Stimulated activated CD4-positive, alpha-beta T cell treated with anti-CD3 and anti-CD28 coated beads, TNF-alpha, amount 100 ng/mL, for 48 hours (primary cell): ENCODE measurements around the gene TLX1.

Experiments used
- DNase-seq, 3 donors: peaks; one replicate each; pipeline ENCODE4 v3.0.0-alpha.2; 2020; ENCODE audit warnings: low read depth in 3 of 3

Gene TLX1

DNA sequence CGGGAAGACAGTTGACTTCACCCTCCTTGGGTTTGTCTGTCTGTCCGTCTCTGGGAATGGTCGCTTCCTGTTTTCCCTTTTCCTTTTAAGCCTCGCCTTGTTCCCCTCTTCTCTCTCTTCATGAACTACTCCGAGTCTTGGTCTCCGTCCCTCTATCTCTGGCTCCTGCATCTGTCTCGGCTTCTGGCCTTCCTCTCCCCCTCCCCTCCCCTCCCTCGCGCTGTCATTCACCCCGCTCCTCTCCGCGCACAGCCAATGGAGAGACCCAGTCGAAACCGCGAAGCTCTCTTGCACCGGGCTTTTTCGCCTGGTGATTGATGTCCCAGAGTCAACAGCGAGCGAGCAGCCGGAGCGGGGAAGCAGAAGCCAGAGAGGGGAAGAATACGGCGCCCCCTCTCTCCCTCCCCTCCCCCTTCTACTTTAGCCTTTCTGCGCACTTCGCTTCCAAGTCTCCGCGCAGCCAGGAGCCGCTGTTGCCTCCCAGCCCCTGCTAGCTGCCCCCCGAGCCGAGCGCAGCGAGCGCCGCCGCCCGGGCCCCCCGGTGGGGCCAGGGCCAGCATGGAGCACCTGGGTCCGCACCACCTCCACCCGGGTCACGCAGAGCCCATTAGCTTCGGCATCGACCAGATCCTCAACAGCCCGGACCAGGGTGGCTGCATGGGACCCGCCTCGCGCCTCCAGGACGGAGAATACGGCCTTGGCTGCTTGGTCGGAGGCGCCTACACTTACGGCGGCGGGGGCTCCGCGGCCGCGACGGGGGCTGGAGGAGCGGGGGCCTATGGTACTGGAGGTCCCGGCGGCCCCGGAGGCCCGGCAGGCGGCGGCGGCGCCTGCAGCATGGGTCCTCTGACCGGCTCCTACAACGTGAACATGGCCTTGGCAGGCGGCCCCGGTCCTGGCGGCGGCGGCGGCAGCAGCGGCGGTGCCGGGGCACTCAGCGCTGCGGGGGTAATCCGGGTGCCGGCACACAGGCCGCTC is at the start of gene TLX1:
Gene TLX1 (plus strand): TSS at position 317 of the 978 bp plus-strand sequence. CDS start 242 bp downstream, at position 559.
- no peak for DNase-seq

DNA sequence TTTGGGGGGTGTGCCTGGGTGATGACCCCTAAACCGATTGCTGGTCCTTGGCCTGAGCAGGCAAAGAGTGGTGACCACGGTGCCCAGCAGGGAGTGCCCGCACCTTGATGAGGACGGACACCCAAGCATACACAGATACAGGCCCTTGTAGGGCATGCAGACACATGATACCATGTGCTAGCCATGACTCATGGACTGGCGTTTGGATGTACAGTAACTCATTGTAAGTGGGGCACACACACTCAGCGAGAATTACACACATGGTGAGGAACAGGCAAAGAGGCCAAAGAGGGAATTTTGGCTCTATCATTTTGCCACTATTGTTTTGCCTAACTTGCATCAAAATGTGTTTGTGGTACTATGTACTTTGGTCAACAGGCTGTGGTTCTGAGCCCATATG is 45.3 kb upstream of the TLX1 start:
- DNase-seq: no peak

DNA sequence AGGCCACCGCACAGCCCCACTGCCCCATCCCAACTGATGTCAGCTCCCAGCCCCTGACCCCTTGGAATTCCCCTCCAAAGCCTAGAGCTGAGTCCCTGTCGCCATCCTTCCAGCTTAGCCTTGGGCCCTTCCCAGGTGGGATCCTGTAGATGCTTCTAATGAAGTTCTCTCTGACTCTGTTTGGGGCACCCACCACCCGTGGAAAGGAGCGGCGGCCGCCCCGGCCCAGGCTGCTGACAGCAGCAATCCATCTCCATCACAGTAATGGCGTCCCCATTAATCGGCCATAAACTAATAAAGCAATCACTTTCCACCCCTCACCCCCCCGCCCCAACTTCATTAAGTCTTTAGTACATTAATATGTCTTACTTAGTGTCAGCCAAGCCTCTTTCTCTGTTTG is 43.7 kb upstream of the TLX1 start:
- no peak for DNase-seq

DNA sequence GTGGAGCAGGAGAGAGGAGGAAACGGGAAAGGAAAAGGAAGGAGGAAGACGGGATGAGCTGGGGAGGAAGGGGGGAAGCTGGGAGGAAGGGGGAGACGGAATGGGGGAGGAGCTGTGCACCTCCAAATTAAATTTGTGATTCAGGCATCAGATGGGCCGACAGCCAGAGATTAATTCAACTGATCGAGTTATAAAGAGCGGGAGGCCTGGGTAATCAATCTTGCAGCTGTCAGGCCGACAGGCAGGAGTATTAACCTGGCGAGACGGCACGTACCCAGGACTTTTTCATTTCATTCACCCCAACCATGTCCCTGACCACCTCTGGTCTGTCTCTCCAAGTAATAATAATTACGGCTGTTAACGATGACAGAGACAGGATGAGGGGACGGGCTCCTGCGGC is 43.1 kb upstream of the TLX1 start:
- no peak for DNase-seq

DNA sequence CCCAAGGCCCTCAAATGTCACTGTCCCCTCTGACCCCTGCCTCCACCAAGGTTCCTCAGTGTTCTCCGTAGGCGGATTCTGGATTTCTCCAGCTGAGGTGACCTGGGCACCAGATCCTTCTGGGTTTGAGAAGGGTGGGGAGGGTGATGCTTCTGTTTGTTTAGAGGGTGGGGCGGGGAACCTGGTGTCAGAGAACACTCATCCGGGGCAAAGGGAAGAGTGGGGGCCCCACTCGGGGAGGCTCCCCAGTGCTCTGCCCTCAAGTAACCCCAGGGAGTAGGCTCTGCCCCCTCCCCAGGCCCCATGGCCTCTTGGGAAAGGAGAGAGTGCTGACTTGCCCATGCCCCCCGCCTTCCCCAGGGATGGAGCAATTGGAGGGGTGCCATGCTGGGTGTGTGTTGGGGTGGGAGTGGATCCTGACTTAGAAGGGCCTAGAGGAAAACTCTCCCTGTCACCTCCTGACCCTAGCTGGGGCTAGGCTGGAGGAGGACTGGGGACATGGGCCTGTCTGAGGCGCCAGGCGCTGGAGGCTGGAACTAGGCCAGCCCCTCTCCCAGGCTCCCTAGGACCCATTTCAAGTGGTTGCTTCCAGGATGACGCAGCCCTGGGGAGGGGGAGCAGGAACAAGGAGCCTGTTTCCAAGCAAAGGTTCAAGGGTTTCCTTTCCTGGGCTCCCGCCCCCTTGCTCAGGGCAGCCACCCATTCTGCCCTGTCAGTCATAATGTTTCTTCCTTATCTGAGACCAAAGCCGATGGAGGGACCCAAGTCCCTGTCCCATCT is 41.4 kb upstream of the TLX1 start:
- no peak for DNase-seq

DNA sequence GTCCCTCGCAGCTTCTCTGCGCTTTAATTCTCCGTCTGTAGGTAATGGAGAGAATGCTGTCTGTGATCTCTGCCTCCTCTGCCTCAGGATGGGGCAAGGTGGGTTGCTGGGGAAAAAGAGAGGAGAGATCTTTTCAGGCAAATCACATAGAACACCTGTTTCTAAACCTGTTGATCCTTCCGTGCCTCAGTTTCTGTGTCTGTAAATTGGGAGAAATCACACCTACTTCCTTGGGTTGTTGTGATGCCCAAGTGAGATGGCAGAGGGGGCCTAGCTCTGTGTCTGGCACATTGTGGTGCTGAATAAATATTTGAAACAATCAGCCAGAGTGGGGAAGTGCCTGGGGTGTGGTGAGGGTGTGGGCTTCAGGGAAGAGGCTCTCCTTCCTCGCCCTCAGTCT is 40.5 kb upstream of the TLX1 start:
- no peak for DNase-seq

DNA sequence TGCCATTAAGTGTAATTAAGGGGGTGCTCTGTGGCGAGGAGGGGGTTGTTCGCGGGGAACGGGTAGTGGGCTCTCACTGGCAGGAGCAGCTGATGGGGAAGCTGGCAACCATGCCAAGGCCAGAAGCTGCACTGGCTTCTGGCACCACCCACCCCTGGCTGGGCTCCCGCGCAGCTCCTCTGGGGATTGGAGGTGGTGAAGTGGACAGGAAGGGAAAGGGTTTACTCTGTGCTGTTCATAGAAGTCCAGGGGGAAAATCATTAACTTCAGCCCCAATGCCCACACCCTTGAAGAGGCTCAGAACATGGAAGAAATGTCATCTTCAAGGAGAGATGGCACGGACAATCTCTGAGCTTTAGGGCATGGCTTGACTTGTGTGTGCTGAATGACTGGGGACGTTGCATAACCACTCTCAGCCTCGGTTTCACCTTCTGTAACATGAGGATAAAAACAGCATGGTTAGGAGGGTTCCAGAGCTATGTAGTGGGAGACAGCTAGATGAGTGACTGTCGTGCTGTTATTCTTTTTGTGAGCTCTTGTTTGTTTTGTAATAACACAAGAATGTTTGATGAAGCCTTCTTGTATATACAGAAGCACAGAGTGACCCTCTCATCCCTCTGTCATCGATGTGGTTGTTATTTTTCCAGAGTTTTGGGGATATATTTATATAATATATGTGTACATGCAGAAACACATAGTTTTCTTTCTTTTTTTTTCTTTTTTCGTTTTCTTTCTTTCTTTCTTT is 39.4 kb upstream of the TLX1 start:
- DNase-seq: no peak

DNA sequence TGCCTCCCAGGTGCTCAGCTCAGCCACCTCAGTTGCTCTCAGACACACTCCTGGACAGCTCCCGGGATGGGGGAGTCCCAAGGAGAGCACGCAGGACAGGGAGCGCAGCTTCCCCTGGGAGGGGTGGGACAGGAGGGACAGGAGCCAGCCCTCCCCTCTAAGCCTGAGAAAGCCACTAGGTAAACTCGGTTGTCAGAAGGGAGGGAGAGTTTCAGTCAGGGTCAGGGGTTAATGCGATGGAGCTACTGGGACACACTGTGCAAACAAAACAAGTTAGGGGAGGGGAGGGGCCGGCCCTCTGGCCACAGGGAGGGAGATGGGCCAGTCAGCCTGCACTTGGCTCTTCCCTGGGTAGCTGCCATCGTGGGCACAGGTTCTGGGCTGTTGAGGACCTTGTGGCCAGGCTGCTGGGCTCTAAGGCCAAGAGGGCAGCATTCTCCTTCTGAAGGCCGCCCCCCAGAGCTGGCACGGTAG is 38.2 kb upstream of the TLX1 start:
- no peak for DNase-seq

DNA sequence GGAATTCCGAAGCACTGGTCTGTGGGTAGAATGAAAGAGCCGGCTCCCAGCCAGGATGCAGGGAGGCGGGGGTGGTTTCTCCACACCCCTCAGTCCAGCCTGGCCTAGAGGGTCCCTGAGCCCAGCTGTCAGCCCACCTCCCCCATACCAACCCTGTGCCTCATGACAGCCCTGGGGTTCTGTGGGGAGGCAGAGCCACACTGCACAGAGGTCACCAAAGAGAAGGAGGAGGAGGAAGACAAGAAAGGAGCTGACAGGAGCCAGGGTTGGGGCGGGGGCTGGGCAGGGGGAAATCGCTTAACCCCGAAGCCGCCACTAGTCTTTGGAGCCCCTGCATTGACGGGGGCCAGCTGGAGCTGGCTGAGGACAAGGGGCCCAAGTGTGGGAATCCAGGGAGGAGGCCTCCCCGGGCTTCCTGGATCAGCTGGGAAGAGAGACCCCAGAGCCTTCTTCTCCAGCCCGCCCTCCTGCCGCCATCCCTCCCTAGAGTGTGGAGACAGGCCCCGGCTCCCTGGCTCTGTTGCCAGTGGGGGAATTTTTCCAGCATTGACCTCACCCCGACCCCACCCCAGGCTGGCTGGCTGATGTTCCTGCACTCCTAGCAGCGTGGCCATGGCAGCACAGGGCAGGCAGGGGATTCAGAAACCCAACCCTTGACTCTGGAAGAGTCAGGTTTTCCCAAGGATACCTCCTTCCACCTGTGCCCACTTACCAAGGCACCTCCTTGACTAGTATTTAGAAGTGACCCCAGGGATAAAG is 36.8 kb upstream of the TLX1 start:
- no peak for DNase-seq

DNA sequence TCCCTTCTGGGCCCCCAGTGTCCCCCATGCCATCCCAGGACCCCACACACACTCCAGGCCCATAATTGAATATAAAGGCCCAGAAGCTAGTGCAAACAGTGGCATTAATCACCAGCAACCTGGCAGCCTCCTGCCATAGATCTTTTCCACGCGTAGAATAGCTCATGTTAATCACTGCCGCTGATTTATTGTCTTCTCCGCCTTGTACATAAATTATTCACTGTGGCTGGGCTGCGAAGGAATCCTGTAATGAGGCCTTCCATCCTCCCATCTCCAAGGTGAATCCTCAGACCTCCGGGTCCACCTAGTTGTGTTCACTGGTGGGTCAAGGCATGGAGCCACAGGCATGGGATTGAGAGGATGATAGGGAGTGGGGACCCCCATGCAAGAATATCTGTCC is 36.1 kb upstream of the TLX1 start:
- DNase-seq: no peak

DNA sequence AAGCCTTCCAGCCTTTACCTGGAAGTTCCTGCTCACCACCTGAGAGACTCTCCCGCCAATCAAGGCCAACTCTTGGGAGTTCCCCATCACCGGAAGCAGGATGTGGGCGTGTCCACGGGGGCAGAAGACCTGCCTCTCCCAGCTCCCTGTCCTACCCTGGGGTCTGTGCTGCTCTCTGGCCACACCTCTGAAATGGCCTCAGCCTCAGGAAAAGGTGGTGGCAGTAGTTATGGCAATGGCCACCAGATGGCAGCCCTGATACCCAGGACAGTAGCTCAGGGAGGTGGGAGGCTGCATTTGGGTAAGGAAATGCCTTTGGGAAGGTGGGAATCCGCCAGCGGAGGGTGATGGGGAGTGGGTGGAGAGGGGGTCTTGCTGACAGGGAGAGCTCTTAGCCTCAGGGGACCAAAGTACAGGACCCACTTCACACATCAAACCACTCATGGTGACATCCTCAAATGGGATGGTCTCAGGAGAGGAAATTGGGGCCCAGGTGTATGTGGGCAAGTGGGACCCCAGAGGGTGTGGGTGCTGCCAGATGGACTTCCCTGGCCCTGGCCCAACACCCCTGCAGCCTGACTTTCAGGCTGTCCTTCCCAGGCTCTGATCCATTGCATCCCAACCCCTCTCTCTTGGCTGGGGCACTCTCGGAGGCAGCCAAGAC is 35.4 kb upstream of the TLX1 start:
- DNase-seq: peak; percentile 59 to 67 (median 66)

DNA sequence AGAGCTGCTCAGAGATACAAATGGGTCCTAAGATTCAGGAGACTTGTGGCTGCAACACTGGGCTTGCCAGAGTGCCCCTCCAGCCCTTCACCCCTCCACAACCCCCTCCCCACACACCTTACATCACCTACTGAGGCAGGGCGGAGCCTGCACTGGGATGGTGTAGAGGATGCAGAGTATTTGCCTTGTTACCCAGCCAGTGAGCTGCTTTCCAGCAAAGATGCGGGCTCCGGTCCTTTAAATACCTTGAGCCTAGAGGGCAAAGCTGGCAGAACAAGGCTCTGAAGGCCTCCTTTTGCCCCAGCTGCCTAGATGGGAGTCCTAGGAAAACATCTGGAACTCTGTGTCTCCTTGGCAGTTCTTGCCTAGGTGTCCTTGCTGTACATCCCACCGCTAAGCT is 34.7 kb upstream of the TLX1 start:
- no peak for DNase-seq

DNA sequence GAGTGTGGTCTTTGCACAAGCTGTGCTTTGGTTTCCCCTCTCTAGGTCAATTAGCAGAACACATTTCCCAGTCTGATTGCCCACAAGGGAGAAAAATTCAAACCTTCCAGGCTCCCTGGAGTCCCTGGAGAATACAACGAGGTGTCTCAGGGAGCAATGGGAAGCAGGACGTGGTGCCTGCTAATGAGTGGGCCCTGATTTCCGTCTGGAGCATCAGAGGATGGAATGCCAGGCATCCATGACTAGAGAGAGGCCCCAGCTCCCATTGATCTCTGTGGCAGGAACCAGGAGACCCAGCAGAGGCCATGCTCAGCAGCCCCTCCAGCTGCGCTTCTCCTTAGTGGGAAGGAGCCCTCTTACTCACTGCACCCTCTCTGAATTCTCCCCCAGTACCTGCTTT is 33.2 kb upstream of the TLX1 start:
- DNase-seq: no peak

DNA sequence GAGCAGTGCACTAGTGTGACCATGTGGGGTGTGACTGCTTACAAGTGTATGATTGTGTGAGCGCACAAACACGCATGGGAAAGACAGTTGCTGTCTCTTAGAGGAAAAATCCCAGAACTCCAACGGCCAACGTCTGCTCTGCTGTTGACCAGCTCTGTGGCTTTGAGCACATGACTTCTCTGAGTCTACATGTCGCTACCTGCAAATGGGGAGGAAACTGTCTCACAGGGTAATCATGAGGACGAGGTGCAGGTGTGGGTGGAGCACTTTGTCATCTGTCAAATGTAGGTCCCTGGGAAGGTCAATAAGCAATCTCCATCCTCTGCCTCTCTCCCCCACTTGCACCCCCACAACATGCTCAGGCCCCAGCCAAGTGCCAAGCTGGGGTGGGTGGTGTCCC is 31.2 kb upstream of the TLX1 start:
- no peak for DNase-seq

DNA sequence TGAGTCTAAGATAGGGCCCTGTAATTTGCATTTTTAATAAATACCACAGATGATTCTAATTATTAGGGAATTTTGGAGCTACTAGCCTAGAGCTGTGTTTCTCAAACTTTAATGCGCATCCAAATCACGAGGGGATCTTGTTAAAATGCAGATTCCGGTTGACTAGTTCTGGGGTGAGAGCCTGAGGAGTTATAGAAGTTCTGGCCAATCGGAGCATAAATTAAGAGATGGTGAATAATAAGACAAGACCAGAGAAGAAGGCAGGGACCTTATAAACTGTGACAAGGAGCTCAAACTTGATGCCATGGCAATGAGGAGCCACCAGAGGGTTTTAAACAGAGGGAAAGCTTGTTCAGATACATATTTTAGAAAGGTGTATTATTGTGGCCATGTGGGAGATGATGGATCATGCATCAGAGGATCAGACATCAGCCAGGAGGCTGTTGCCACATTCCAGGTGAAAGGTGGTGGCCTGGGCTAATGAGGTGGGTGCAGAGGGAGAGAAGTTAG is 29.7 kb upstream of the TLX1 start:
- no peak for DNase-seq

DNA sequence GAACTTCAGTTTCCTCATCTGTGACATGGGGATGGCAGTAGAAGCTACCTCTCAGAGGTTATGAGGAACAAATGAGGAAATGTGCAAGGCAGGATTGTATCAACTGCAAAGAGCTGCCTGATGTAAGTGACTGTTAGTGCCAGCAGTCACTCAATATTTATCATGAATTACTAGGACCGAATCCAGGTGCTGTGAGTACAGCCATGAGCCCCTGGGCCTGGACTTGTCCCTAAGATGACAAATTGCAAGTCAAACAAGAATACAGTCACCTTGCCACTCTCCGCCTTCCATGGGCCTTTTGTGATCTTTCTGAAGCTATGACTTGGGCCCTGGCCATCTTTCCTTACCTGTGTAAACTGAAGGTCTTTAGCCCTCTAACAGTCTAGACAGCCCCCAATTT is 27.7 kb upstream of the TLX1 start:
- no peak for DNase-seq

DNA sequence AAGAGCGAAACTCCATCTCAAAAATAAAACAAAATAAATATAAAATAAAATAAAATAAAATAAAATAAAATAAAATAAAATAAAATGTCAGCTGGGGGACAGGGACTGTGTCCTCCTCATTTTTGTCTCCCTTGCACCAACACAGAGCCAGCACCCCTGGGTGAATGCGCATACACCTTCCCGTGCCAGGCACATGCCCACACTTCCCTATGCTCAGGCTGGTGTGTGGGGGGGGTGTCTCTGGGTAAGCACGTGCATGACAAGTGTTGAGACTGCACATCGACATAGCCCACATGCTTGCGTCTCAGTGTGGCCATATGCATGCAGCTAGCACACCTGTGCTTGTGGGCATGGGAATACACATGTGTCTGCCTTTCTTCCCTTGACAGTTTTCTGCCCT is 24.7 kb upstream of the TLX1 start:
- no peak for DNase-seq

DNA sequence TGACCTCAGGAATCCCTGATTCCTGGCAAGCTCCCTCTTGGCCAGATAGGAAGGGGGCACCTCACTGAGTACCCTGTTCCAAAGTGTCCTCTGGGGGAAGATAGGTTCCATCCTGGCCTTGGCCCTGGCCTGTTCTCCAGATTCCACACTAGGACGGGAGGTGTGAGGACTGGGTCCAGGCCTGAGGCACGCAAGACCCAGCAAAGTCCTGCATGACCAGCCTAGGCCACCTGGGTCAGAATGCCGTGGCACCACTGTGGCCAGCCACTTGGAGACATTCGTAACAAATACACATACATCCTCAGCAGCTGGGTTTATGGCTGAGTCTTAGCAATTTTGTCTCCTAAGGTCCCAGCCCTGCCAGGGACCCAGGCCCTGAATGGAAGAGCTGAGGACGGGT is 23.3 kb upstream of the TLX1 start:
- no peak for DNase-seq

DNA sequence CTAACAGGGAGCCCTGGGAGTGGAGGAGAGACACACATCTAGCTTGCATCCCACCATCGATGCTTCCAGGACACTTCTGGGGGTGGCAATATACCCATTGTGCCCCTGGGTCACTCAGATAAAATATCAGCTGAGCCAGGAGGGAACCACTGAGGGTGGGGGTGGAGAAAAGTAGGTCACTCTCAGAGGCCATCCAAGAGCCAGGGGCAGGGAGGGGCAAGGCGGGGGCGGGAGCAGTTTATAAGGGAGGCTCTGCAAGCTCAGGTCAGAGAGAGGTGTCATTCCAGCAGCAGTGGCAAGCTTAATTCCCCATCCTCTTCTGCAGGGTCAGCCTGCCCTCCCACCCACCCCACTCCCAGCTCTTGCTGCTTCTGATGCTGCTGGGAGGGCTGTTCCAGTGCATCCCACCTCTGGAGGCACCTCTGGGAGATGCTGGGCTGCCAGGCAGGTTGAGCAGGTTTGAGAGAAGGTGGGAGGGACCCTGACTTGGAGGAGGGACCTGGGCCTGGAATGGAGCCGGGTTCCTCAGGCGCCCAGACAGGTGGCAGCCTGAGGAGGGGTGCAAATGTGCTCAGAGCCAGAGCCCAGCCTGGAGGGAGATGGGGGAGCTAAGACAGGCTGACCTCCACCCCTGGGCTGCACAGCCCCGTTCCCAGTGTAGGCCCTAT is 20.1 kb upstream of the TLX1 start:
- DNase-seq: no peak

DNA sequence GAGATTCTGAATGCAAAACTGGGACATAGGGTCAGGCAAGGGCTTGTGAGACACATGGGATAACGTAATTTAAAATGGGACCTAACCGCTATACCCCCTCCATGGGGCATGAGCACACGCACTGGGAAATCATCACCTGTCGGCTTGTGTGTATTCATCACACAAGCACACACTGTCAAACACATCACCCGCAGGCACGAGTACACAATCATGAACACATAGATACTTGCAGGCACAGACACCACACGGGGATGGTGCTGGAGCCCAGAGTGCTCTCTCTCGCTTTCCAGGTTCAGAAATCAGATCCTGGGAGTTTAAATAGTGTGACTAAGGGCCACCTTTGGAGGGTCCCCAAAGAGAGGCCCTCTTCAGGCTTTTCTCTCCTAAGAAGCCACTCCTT is 19.6 kb upstream of the TLX1 start:
- no peak for DNase-seq
